ENCODE data around the gene S100A10.

GRCh38 chr1:152002960-152003359 lies 9.3 kb upstream of the S100A10 start:
- TF ChIP-seq POLR2A (IDR thresholded peaks at IDR 0.05; ENCODE audit: low read depth, low read length) (no peak), RAD21 (IDR thresholded peaks at IDR 0.05; ENCODE audit: low read length) (no peak), CTCF (conservative IDR thresholded peaks at IDR 0.05; ENCODE audit: low read depth, low read length) (no peak), CEBPB (IDR thresholded peaks at IDR 0.05; ENCODE audit: low read depth, low read length) (no peak), NFE2L2 (IDR thresholded peaks at IDR 0.05; ENCODE audit: low read depth, low read length) (no peak)

All from IMR-90 (cell line).